HEK293 (cell line): Measurements from ENCODE around the gene MCM5.

Source experiments
- TF ChIP-seq, protein P1 (sequence below): fragments of 450-650 bp; formaldehyde crosslinking; IDR thresholded peaks from 2 replicates; pipeline ENCODE4 v1.5.1; 2016; ENCODE audit warnings: missing biosample characterization, missing genetic modification characterization
- TF ChIP-seq, protein P2 (sequence below): fragments of 450-650 bp; formaldehyde crosslinking; IDR thresholded peaks from 2 replicates; pipeline ENCODE4 v1.5.1; 2016; ENCODE audit warnings: missing biosample characterization, missing genetic modification characterization

DNA sequence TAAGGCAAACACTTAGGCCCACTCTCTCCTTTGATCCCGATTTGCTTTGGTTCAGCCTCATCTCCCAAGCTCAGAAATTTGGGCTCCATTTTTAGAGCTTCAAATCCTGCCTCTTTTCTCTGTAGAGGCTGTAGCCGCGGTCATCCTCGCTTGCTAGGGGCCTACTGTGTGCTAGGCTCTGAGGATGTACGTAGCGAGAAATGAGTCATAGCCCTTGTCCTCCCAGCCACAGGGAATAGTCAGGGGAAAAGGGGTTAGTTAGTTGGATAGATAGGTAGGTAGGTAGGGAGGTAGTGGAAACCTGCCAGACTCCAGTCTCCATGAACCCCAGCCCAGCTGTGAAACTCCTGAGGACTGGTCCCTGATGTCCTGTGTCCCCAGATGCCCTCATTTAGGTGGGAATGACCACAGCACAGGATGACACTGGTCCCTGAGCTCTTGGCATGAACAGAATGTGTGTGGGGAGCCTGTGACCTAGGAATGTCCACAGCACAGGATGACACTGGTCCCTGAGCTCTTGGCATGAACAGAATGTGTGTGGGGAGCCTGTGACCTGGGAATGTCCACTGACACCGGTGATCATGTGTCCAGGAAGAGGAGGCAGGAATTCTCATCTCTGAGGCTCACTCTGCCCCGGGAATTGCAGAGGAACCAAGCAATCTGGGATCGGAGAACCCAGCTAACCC lies 40.4 kb upstream of the MCM5 start:
- TF ChIP-seq, protein P1, sequence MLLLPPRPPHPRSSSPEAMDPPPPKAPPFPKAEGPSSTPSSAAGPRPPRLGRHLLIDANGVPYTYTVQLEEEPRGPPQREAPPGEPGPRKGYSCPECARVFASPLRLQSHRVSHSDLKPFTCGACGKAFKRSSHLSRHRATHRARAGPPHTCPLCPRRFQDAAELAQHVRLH (tag by site-specific recombination) = no peak
- TF ChIP-seq, protein P2, sequence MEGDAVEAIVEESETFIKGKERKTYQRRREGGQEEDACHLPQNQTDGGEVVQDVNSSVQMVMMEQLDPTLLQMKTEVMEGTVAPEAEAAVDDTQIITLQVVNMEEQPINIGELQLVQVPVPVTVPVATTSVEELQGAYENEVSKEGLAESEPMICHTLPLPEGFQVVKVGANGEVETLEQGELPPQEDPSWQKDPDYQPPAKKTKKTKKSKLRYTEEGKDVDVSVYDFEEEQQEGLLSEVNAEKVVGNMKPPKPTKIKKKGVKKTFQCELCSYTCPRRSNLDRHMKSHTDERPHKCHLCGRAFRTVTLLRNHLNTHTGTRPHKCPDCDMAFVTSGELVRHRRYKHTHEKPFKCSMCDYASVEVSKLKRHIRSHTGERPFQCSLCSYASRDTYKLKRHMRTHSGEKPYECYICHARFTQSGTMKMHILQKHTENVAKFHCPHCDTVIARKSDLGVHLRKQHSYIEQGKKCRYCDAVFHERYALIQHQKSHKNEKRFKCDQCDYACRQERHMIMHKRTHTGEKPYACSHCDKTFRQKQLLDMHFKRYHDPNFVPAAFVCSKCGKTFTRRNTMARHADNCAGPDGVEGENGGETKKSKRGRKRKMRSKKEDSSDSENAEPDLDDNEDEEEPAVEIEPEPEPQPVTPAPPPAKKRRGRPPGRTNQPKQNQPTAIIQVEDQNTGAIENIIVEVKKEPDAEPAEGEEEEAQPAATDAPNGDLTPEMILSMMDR (tag by site-specific recombination) = no peak
